Kidney epithelial cell (primary cell): ENCODE measurements around the gene HDAC6. TPM values are rescaled to one million over a fixed set of nuclear protein-coding genes. Genes with fewer than 3 reads are reported as not detected.

Experiments used
- DNase-seq: peaks from one replicate; pipeline ENCODE4 v3.0.0-alpha.2; 2010; ENCODE audit warnings: low read depth
- H3K27me3 ChIP-seq: 2 replicates; pipeline ENCODE4 v1.6.0; 2011; ENCODE audit warnings: low read length; ENCODE audit not compliant: control insufficient read depth, insufficient read depth
- H3K36me3 ChIP-seq: 2 replicates; pipeline ENCODE4 v1.5.1; 2011; ENCODE audit warnings: low read length; ENCODE audit not compliant: control insufficient read depth, insufficient read depth
- H3K4me3 ChIP-seq: 2 replicates; pipeline ENCODE4 v1.5.1; 2011; ENCODE audit warnings: low read depth, mild to moderate bottlenecking, control low read depth, low read length
- total RNA-seq: library from RNA; depleted of rRNA; stranded (reverse); fragments of >200 nt; gene quantifications from 2 replicates; pipeline ENCODE4 v1.2.3, GENCODE V29; 2015
- TF ChIP-seq, protein P1 (sequence below): IDR thresholded peaks from 2 replicates; pipeline ENCODE4 v1.5.1; 2011; ENCODE audit warnings: mild to moderate bottlenecking, moderate library complexity, low read length, control low read depth, inconsistent platforms; ENCODE audit not compliant: insufficient read depth, poor library complexity, severe bottlenecking

The HDAC6 gene
- total RNA-seq, 1 donor from 2014 or later: 52.5 TPM

- Histone ChIP-seq H3K4me3 (no peak overlapping the region), H3K27me3 (no peaks in the 10 kb centered on the region), H3K36me3 (no peaks in the 10 kb centered on the region)
- no peak for DNase-seq
- TF ChIP-seq, protein P1, sequence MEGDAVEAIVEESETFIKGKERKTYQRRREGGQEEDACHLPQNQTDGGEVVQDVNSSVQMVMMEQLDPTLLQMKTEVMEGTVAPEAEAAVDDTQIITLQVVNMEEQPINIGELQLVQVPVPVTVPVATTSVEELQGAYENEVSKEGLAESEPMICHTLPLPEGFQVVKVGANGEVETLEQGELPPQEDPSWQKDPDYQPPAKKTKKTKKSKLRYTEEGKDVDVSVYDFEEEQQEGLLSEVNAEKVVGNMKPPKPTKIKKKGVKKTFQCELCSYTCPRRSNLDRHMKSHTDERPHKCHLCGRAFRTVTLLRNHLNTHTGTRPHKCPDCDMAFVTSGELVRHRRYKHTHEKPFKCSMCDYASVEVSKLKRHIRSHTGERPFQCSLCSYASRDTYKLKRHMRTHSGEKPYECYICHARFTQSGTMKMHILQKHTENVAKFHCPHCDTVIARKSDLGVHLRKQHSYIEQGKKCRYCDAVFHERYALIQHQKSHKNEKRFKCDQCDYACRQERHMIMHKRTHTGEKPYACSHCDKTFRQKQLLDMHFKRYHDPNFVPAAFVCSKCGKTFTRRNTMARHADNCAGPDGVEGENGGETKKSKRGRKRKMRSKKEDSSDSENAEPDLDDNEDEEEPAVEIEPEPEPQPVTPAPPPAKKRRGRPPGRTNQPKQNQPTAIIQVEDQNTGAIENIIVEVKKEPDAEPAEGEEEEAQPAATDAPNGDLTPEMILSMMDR: no peak
Measured at GRCh38 chrX:48792219-48792618, 9.6 kb upstream of the HDAC6 start.

- Histone ChIP-seq H3K36me3 (no peaks in the 10 kb centered on the region), H3K4me3 (no peak overlapping the region)
- TF ChIP-seq, protein P1: no peak
Measured at GRCh38 chrX:48793935-48794334, 7.9 kb upstream of the HDAC6 start.

DNA sequence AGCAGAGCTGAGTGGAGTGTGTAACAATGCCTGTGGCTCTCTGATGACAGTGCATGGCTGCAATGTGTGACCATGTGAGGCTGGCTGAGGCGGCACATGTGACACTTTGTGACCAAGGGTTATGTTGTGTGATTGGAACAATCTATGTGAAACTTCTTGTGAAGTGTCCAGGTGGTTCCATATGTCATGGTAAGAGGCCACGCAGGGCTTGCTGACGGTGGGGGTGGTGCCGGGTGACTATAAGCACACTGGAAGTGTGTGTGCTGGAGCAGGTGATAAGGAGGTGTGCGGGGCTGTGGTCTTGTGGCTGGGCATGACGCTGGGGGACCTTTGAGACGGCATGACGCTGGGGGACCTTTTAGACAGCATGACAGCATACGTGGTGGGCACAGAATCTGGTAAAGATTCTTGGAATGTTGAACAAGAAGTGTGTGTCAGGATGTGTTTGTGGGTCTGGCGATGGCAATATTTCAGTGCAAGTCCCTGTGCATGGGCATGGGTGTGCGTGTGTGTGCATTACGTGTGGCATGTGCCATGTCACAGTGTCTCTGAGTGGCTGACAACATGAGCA is 7.4 kb upstream of the HDAC6 start:
- Histone ChIP-seq H3K4me3 (no peak overlapping the region), H3K27me3 (no peaks in the 10 kb centered on the region), H3K36me3 (no peaks in the 10 kb centered on the region)
- no peak for DNase-seq
- TF ChIP-seq, protein P1: no peak

More at GRCh38 chrX:48793935-48794334, 7.9 kb upstream of the HDAC6 start:
- H3K27me3 ChIP-seq: no peaks in the 10 kb centered on the region
- no peak for DNase-seq

DNA sequence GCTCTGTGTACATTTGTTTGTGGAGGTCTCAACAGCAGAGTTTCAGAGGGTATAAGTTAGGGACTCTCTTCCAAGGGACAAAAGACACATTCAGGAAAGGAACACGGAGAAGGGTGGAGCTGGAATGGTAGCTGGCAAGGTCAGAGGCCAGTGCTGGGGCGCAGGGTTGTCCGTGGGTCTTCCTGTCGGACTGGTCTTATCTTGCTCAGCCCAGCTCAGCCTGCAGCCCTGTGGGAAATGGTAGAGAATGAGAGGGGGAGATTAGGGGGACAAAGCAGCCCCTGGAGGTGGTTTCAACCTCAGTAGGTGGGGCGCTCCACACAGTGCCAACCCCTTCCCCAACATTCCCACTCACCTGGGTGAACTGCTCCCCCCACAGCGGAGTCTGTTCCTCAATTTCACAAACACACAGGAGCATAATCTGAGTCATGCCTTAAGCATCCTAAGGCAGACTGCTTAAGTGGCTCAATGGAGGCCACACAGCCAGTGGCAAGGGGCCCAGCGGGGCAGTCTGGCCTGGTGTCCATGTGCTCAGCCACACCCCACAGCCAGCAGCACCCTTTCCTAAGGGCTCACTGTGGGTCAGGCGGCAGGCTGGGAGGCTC is 6.9 kb upstream of the HDAC6 start:
- no peak overlapping the region for H3K4me3 ChIP-seq
- TF ChIP-seq, protein P1: no peak
- no peaks in the 10 kb centered on the region for H3K27me3 ChIP-seq
- no peak for DNase-seq
- no peaks in the 10 kb centered on the region for H3K36me3 ChIP-seq

DNA sequence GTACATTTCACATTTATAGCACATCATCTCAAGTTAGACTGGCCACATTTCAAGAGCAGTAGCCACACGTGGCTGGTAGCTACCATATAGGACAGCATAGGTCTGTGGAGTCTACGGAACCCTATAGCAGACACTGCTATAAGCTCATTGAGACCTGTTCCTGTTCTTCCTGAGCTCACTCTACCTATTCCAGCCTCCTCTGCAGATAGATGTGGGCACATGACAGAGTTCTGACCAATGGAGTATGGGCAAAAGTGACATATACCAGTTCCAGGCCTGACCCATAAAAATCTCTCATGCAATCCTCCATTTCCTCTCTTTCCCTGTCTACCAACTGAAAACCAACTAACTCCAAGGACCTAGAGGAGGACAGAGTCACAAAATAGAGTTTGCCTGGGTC is 3.5 kb upstream of the HDAC6 start:
- DNase-seq: no peak
- H3K27me3 ChIP-seq: no peaks in the 10 kb centered on the region
- H3K36me3 ChIP-seq: no peaks in the 10 kb centered on the region
- TF ChIP-seq, protein P1: no peak
- no peak overlapping the region for H3K4me3 ChIP-seq
